OCI-LY1 (cell line): ENCODE measurements around the gene ADTRP.

Experiments
- H2AFZ ChIP-seq: fragments of 200-600 bp; sonication (generic), shearing (Covaris generic); 2 replicates; pipeline ENCODE4 v1.6.0; 2014; ENCODE audit warnings: antibody characterized with exemption, mild to moderate bottlenecking, low read length
- H3F3A ChIP-seq: fragments of 200-600 bp; sonication (generic), shearing (Covaris generic); 2 replicates; pipeline ENCODE4 v1.6.0; 2014; ENCODE audit warnings: mild to moderate bottlenecking, antibody characterized with exemption, low read length, moderate library complexity; ENCODE audit not compliant: insufficient read depth
- H3K27ac ChIP-seq: fragments of 200-600 bp; sonication (generic); 2 replicates; pipeline ENCODE4 v1.5.1; 2014; ENCODE audit warnings: low read length, mixed run types, mild to moderate bottlenecking, low read depth; ENCODE audit not compliant: poor library complexity, severe bottlenecking
- H3K27me3 ChIP-seq: fragments of 200-600 bp; sonication (generic); 2 replicates; pipeline ENCODE4 v1.6.0; 2014; ENCODE audit warnings: antibody characterized with exemption, mild to moderate bottlenecking, low read length, moderate library complexity; ENCODE audit not compliant: insufficient read depth
- H3K36me3 ChIP-seq: fragments of 200-600 bp; sonication (generic); 2 replicates; pipeline ENCODE4 v1.6.1; 2014; ENCODE audit warnings: mild to moderate bottlenecking, antibody characterized with exemption, low read length, moderate library complexity, mixed read lengths; ENCODE audit not compliant: insufficient read depth
- H3K4me1 ChIP-seq: fragments of 200-600 bp; sonication (generic); 2 replicates; pipeline ENCODE4 v1.5.1; 2014; ENCODE audit warnings: mild to moderate bottlenecking, low read length, moderate library complexity; ENCODE audit not compliant: insufficient read depth, severe bottlenecking
- H3K4me2 ChIP-seq: fragments of 200-600 bp; sonication (generic), shearing (Covaris generic); 2 replicates; pipeline ENCODE4 v1.6.1; 2014; ENCODE audit warnings: low read length
- H3K4me3 ChIP-seq: fragments of 200-600 bp; sonication (generic); 2 replicates; pipeline ENCODE4 v1.5.1; 2014; ENCODE audit warnings: low read length, low read depth, mild to moderate bottlenecking, mixed read lengths; ENCODE audit not compliant: poor library complexity, severe bottlenecking
- H3K79me2 ChIP-seq: fragments of 200-600 bp; shearing (Covaris generic); 2 replicates; pipeline ENCODE4 v1.6.1; 2016; ENCODE audit warnings: mixed run types, low read length, mixed read lengths; ENCODE audit not compliant: insufficient read depth
- H3K9ac ChIP-seq: fragments of 200-600 bp; sonication (generic), shearing (Covaris generic); 2 replicates; pipeline ENCODE4 v1.6.1; 2014; ENCODE audit warnings: mild to moderate bottlenecking, low read length, mixed read lengths
- H3K9me2 ChIP-seq: fragments of 200-600 bp; sonication (generic), shearing (Covaris generic); 2 replicates; pipeline ENCODE4 v1.6.1; 2014; ENCODE audit warnings: low read depth, mild to moderate bottlenecking, low read length, mixed read lengths
- H3K9me3 ChIP-seq: fragments of 200-600 bp; shearing (Covaris generic); 2 replicates; pipeline ENCODE4 v1.6.1; 2014; ENCODE audit warnings: low read length, mixed read lengths
- H4K20me1 ChIP-seq: fragments of 200-600 bp; sonication (generic), shearing (Covaris generic); 2 replicates; pipeline ENCODE4 v1.6.0; 2016; ENCODE audit warnings: mild to moderate bottlenecking, low read length; ENCODE audit not compliant: insufficient read depth
- EZH2 ChIP-seq: fragments of 200-600 bp; sonication (generic), shearing (Covaris generic); IDR thresholded peaks from 2 replicates; pipeline ENCODE4 v1.8.0; 2017; ENCODE audit warnings: borderline replicate concordance, mixed run types, mild to moderate bottlenecking, antibody characterized with exemption, low read length, moderate library complexity, mixed read lengths
- TF ChIP-seq, protein P1 (sequence below): fragments of 200-600 bp; sonication (generic), shearing (Covaris generic); IDR thresholded peaks from 2 replicates; pipeline ENCODE4 v1.5.1; 2017; ENCODE audit warnings: mild to moderate bottlenecking, antibody characterized with exemption, low read length, moderate library complexity, mixed read lengths

Gene ADTRP

DNA sequence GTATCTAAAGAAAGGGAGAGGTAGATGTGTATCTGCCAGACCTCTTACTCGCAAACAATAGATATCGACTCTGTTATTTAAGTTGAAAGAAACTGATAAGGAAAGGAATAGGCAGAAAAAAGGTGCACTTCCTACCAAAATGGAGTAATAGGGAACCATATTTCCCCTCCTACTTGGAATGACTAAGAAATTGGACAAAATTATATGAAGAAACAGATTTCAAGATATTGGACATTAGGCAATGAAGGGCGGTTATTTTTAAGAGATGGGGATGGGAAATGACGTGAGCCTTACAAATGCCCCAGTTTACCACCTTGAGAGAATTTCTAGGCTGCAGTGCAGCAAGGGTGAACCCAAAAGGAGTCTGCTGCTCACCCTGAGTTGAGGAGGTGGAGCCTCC, 108.9 kb downstream of the ADTRP start:
- no peaks in the 10 kb centered on the region for H3K9me3 ChIP-seq
- H3K4me2 ChIP-seq: no peak overlapping the region
- H3K4me1 ChIP-seq: no peaks in the 10 kb centered on the region
- H3K4me3 ChIP-seq: no peak overlapping the region
- H3K9me2 ChIP-seq: no peaks in the 10 kb centered on the region
- no peaks in the 10 kb centered on the region for H3K79me2 ChIP-seq
- no peaks in the 10 kb centered on the region for H3K36me3 ChIP-seq
- H3K9ac ChIP-seq: no peak overlapping the region
- no peaks in the 10 kb centered on the region for H3K27me3 ChIP-seq
- H3K27ac ChIP-seq: no peak overlapping the region
- no peaks in the 10 kb centered on the region for H4K20me1 ChIP-seq
- no peaks in the 10 kb centered on the region for H3F3A ChIP-seq
- no peak for TF ChIP-seq EZH2
- TF ChIP-seq, protein P1, sequence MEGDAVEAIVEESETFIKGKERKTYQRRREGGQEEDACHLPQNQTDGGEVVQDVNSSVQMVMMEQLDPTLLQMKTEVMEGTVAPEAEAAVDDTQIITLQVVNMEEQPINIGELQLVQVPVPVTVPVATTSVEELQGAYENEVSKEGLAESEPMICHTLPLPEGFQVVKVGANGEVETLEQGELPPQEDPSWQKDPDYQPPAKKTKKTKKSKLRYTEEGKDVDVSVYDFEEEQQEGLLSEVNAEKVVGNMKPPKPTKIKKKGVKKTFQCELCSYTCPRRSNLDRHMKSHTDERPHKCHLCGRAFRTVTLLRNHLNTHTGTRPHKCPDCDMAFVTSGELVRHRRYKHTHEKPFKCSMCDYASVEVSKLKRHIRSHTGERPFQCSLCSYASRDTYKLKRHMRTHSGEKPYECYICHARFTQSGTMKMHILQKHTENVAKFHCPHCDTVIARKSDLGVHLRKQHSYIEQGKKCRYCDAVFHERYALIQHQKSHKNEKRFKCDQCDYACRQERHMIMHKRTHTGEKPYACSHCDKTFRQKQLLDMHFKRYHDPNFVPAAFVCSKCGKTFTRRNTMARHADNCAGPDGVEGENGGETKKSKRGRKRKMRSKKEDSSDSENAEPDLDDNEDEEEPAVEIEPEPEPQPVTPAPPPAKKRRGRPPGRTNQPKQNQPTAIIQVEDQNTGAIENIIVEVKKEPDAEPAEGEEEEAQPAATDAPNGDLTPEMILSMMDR: no peak
- H2AFZ ChIP-seq: no peak overlapping the region

DNA sequence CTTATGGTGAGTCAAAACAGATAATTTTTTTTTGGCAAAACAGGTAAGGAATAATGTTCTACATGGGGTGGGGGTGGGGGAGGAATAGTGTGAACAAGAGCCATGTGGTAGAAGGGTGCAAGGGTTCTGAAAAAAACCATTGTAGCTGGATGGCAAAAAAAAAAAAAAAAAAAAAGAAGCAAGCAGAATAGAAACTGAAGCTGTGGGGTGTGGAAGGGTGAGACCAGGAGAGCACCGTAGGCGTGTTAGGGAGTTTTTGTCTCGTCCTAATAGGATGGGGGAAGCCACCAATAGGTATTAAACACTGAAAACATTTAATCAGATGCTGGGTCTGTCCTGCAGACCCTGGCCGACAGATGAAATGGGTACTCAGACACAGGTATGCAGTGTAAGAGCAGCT, 110.1 kb downstream of the ADTRP start:
- Histone ChIP-seq H3K36me3 (no peaks in the 10 kb centered on the region), H3K4me1 (no peaks in the 10 kb centered on the region), H3K9ac (no peak overlapping the region), H3K4me3 (no peak overlapping the region), H3K9me2 (no peaks in the 10 kb centered on the region), H3F3A (no peaks in the 10 kb centered on the region), H3K79me2 (no peaks in the 10 kb centered on the region), H4K20me1 (no peaks in the 10 kb centered on the region), H3K9me3 (no peaks in the 10 kb centered on the region; the same call in 1 of the 2 replicates), H3K27ac (no peak overlapping the region), H3K27me3 (no peaks in the 10 kb centered on the region), H2AFZ (no peak overlapping the region), H3K4me2 (no peak overlapping the region)
- TF ChIP-seq, protein P1: no peak
- TF ChIP-seq EZH2: no peak

DNA sequence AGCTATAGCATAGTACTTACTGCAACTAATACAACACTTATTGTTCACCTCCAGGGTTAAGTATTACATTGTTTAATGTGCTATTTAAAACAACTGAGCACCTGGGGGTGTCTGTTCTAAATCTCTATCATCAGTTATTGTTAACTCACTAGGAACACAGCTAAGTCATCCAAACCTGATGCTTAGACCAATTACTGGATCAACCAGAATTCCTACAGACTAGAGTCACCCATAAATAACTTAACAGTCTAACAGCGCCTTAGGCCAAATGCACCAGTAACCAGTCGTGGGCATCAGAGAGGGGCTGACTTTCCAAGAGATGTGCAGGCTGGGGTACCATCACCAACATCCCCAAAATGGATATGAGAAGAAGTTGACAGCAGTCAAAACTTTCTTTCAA, 110.7 kb downstream of the ADTRP start:
- no peaks in the 10 kb centered on the region for H4K20me1 ChIP-seq
- H3K27ac ChIP-seq: no peak overlapping the region
- no peaks in the 10 kb centered on the region for H3K9me2 ChIP-seq

More for the DNA sequence above, 110.7 kb downstream of the ADTRP start:
- Histone ChIP-seq H3K4me2 (no peak overlapping the region), H3K9me3 (no peaks in the 10 kb centered on the region; the same call in 1 of the 2 replicates), H2AFZ (no peak overlapping the region), H3K36me3 (no peaks in the 10 kb centered on the region; the same call in 1 of the 2 replicates), H3K4me1 (no peaks in the 10 kb centered on the region), H3K9ac (no peak overlapping the region), H3K79me2 (no peaks in the 10 kb centered on the region), H3K4me3 (no peak overlapping the region), H3F3A (no peaks in the 10 kb centered on the region), H3K27me3 (no peaks in the 10 kb centered on the region)
- TF ChIP-seq EZH2: no peak
- TF ChIP-seq, protein P1: no peak
